Left ventricle myocardium inferior (tissue), 1 donor: ENCODE data around the gene EXD1. TPM values are rescaled to one million over a fixed set of nuclear protein-coding genes. Genes with fewer than 3 reads are reported as not detected.
"Not testable (repeated sequence)": the region's sequence is repeated elsewhere in the genome, so short reads cannot be mapped to it uniquely, and the experiment has no call there.

Experiments used
- DNase-seq: peaks from one replicate; pipeline ENCODE4 v3.0.0-alpha.2; 2020
- H3K27ac ChIP-seq: fragments of 200-600 bp; replicated peaks from 2 replicates; pipeline ENCODE4 v1.8.0; 2021
- H3K27me3 ChIP-seq: fragments of 200-600 bp; 2 replicates; pipeline ENCODE4 v1.8.0; 2021; ENCODE audit warnings: low read depth
- H3K36me3 ChIP-seq: fragments of 200-600 bp; 2 replicates; pipeline ENCODE4 v1.8.0; 2021
- H3K4me1 ChIP-seq: fragments of 200-600 bp; 2 replicates; pipeline ENCODE4 v1.8.0; 2021
- H3K4me3 ChIP-seq: fragments of 200-600 bp; 2 replicates; pipeline ENCODE4 v1.8.0; 2021; ENCODE audit warnings: mild to moderate bottlenecking, moderate library complexity
- H3K9me3 ChIP-seq: fragments of 200-600 bp; replicated peaks from 2 replicates; pipeline ENCODE4 v1.8.0; 2021
- intact Hi-C: fragments of 100-400 bp; cut with micrococcal nuclease; formaldehyde crosslinking; loops from one replicate; pipeline ENCODE4 v1.11.0; 2022
- total RNA-seq: library from RNA; stranded (reverse); fragmentation: NEBNext Ultra II Directional; extraction: Animal tissue kit (Norgen Biotek cat#: 25700); gene quantifications from one replicate; pipeline ENCODE4 v1.2.1, GENCODE V29; 2021
- TF ChIP-seq, protein P1 (sequence below): fragments of 200-600 bp; IDR thresholded peaks from 2 replicates; pipeline ENCODE4 v1.8.0; 2021; ENCODE audit warnings: antibody characterized with exemption, mild to moderate bottlenecking, borderline replicate concordance
- donor health status: DM: no; HTN: yes; CAD: no; lungs with severe emphysema.

The EXD1 gene
- total RNA-seq, 1 donor from 2014 or later: not detected

DNA sequence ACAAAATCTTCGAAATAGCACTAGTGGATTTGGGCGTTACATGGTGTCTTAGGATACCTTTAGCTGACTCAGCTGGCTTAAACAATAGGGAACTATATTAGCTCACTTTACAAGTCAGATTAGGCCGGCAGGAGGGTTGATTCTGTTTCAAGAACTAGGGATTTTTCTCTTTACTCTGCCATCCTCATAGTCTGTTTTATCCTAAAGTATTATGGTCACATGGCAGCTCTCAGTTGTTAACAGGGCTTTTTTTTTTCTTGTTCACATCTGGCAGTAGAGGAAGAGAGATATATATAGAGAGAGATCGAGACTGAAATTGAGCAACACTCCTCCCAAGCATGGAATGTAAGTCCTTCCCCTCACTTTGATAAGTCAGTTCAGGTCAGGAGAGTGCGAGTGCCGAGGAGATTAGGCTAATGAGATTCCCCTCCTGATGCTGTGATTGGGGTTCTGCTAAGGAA, 33.4 kb upstream of the EXD1 start:
- Histone ChIP-seq H3K4me3 (no peak overlapping the region), H3K9me3 (no peaks in the 10 kb centered on the region), H3K27me3 (no peaks in the 10 kb centered on the region), H3K36me3 (peaks cover 57% of the 10 kb centered on the region), H3K27ac (peak overlapping the region; percentile 75), H3K4me1 (peaks cover 31% of the 10 kb centered on the region)
- intact Hi-C loops: no loop called here
- TF ChIP-seq, protein P1, sequence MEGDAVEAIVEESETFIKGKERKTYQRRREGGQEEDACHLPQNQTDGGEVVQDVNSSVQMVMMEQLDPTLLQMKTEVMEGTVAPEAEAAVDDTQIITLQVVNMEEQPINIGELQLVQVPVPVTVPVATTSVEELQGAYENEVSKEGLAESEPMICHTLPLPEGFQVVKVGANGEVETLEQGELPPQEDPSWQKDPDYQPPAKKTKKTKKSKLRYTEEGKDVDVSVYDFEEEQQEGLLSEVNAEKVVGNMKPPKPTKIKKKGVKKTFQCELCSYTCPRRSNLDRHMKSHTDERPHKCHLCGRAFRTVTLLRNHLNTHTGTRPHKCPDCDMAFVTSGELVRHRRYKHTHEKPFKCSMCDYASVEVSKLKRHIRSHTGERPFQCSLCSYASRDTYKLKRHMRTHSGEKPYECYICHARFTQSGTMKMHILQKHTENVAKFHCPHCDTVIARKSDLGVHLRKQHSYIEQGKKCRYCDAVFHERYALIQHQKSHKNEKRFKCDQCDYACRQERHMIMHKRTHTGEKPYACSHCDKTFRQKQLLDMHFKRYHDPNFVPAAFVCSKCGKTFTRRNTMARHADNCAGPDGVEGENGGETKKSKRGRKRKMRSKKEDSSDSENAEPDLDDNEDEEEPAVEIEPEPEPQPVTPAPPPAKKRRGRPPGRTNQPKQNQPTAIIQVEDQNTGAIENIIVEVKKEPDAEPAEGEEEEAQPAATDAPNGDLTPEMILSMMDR: no peak
- no peak for DNase-seq

DNA sequence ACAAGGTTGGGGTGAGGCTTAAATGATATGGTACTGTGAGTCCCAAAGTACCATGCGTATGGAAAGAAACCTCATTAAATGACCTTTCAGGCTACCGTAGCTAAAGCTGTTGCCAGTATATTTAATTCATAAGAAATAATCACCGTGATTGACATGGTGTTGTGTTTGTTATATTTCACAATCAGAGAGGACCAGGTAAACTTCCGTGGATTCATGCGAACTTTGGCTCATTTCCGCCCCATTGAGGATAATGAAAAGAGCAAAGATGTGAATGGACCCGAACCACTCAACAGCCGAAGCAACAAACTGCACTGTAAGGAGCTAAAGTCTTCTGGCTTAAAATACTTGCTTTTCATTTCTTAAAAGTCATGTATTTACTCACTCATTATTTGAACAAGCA, 32.0 kb upstream of the EXD1 start:
- Histone ChIP-seq H3K27me3 (no peaks in the 10 kb centered on the region), H3K4me1 (peaks cover 45% of the 10 kb centered on the region), H3K4me3 (no peak overlapping the region), H3K36me3 (peaks cover 54% of the 10 kb centered on the region), H3K9me3 (no peaks in the 10 kb centered on the region), H3K27ac (no peak overlapping the region)
- intact Hi-C loops: no loop called here
- TF ChIP-seq, protein P1: no peak
- no peak for DNase-seq

DNA sequence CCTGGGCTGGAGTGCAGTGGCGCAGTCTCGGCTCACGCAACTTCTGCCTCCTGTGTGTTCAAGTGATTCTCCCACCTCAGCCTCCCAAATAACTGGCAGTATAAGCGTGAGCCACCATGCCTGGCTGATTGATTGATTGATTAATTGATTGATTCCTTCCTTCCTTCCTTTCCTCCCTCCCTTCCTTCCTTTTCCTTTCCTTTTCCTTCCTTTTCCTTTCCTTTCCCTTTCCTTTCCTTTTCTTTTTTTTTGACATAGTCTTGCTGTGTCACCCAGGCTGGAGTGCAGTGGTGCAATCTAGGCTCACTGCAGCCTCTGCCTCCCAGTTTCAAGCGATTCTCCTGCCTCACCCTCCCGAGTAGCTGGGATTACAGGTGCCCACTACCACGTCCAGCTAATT, 30.4 kb upstream of the EXD1 start:
- intact Hi-C loops, H3K4me3 ChIP-seq, DNase-seq, H3K27me3 ChIP-seq, H3K9me3 ChIP-seq, H3K27ac ChIP-seq: not testable (repeated sequence)
- Histone ChIP-seq H3K4me1 (peaks cover 60% of the 10 kb centered on the region), H3K36me3 (peaks cover 49% of the 10 kb centered on the region)

DNA sequence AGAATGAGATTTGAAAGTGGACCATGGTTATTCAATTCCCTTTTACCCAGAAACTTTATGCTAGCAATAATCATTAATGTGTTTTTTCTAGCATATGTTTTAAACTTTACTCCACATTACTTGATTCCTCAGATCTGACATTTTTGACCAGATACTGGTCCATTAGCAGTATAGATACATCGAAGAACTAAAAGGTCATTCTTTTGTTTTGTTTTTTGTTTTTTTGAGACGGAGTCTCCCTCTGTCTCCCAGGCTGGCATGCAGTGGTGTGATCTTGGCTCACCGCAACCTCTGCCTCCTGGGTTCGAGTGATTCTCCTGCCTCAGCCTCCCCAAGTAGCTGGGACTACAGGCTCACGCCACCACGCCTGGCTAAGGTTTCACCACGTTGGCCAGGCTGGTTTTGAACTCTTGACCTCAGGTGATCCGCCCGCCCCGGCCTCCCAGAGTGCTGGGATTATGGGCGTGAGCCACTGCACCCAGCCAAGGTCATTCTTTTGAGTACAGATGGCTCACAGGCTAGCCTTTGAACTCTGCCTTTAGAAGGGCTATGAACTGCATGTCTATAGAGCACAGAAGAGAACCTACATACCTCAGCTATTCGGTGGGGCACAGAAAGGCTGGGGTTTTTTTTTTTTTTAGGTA, 29.1 kb upstream of the EXD1 start:
- H3K9me3 ChIP-seq: no peaks in the 10 kb centered on the region
- H3K27ac ChIP-seq: peak overlapping the region; percentile 81
- H3K36me3 ChIP-seq: peaks cover 50% of the 10 kb centered on the region
- H3K4me3 ChIP-seq: no peak overlapping the region
- intact Hi-C loops: no loop called here
- no peaks in the 10 kb centered on the region for H3K27me3 ChIP-seq
- peaks cover 60% of the 10 kb centered on the region for H3K4me1 ChIP-seq
- DNase-seq: no peak
- TF ChIP-seq, protein P1: no peak

DNA sequence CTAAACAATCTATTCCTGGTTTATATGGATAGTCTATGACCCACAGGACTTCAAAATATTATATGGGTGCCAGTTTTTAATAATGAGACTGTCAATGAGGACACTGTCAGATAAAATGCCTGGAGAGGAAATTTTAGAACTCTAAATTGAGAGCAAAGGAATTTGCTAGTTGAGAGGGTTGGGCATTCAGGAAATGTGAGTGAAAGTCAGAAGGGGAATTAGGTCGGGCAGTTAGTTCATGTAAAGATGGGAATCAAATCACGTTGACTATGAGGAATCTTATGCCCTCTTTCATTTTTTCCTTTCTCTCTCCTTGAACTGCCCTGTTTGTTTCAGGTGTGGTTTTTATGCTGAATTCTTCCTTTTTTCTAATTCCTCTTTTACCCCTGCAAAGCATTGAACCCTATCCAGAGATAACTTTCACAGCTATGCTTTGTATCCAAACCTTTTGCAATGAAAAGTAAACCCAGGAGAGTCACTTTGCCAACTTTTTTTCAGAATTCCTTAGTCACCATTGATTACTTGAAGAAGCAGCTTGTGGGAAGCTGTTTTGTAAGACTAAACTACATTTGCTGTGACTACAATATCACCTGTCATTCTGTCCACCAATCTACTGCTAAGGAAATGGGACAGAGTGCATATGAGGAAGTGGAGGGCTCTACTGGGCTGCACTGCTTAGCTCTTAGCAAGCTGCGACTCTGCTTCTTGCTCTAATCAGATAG, 28.4 kb upstream of the EXD1 start:
- intact Hi-C loops: no loop called here
- Histone ChIP-seq H3K9me3 (no peaks in the 10 kb centered on the region), H3K36me3 (peaks cover 53% of the 10 kb centered on the region), H3K27me3 (no peaks in the 10 kb centered on the region), H3K4me1 (peaks cover 54% of the 10 kb centered on the region), H3K27ac (peak overlapping the region; percentile 81), H3K4me3 (peak overlapping the region; percentile 12)
- no peak for DNase-seq
- TF ChIP-seq, protein P1: no peak

DNA sequence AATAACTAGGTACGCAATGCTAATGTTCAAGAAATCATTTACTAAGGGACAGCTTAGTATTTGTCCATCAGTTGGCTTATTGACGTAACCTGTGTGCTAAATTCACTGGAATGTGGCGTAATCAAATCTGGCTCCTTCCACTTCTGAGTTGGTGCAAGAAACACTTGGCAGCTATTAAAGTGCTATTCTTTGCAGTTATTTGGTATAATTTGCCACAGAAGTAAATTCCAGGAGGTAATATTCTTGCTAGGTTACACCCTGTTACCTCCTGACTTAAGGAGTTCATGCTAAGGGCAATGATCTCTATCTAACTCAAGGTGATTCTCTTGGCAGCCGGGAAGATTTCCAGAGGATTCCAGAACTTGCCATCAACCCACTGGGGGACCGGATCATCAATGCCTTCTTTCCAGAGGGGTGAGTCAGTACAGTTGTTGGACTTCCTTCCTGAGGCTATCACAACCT, 26.1 kb upstream of the EXD1 start:
- peak overlapping the region; percentile 31 for H3K27ac ChIP-seq
- intact Hi-C loops: no loop called here
- TF ChIP-seq, protein P1: no peak
- H3K4me3 ChIP-seq: no peak overlapping the region
- no peak for DNase-seq
- peaks cover 45% of the 10 kb centered on the region for H3K36me3 ChIP-seq
- H3K4me1 ChIP-seq: peaks cover 45% of the 10 kb centered on the region
- H3K9me3 ChIP-seq: no peaks in the 10 kb centered on the region
- H3K27me3 ChIP-seq: no peaks in the 10 kb centered on the region
